B cell (primary cell): ENCODE data around the gene SNRNP70. TPM values are rescaled to one million over a fixed set of nuclear protein-coding genes. Genes with fewer than 3 reads are reported as not detected.

ENCODE experiments used
- ATAC-seq: fragments of 200-7000 bp; cut with Tn5 transposase; one replicate; pipeline ENCODE4 v1.10.0; 2021; ENCODE audit warnings: low read depth, mild to moderate bottlenecking, moderate number of reproducible peaks, moderate library complexity
- CTCF ChIA-PET: fragments of 350-600 bp; sonication (Branson Sonifier 250); formaldehyde crosslinking; loops from one replicate; lab custom pipeline; 2021; ENCODE audit warnings: antibody characterized with exemption, inconsistent platforms; lab: Charles Lee
- POLR2A ChIA-PET: fragments of 350-600 bp; sonication (Branson Sonifier 250); formaldehyde crosslinking; loops from one replicate; lab custom pipeline; 2021; ENCODE audit warnings: antibody characterized with exemption; lab: Charles Lee
- DNase-seq: peaks from one replicate; pipeline ENCODE4 v3.0.0; 2013
- H2AFZ ChIP-seq: 2 replicates; pipeline ENCODE4 v1.6.1; 2012; ENCODE audit warnings: mild to moderate bottlenecking, low read depth, low read length; ENCODE audit not compliant: insufficient read depth, poor library complexity, severe bottlenecking
- H3K27ac ChIP-seq, 2 donors: 1 replicate in 1 of 2; 2 replicates in 1 of 2; pipeline ENCODE4 v1.5.1; 2012 to 2013; ENCODE audit warnings: low read length in 2 of 2, mild to moderate bottlenecking in 2 of 2, moderate library complexity in 1 of 2
- H3K27me3 ChIP-seq, 4 experiments: fragments of 200-600 bp in 1 of 4; sonication (generic) in 1 of 4; replicated peaks in 1 of 4; 1 replicate in 2 of 4; 2 replicates in 2 of 4; pipeline versions ENCODE4 v1.6.1 to v1.7.0; 2013 to 2016; ENCODE audit warnings: low read length in 3 of 4, mild to moderate bottlenecking in 2 of 4, mixed read lengths in 1 of 4, moderate library complexity in 1 of 4; ENCODE audit not compliant: insufficient read depth in 4 of 4, control insufficient read depth in 3 of 4; ENCODE audit errors: control extremely low read depth in 1 of 4
- H3K36me3 ChIP-seq, 2 experiments: replicated peaks in 1 of 2; 1 replicate in 1 of 2; 2 replicates in 1 of 2; pipeline versions ENCODE4 v1.6.1 to v1.7.1; 2013; ENCODE audit warnings: low read length in 1 of 2; ENCODE audit not compliant: insufficient read depth in 2 of 2, control insufficient read depth in 1 of 2; ENCODE audit errors: control extremely low read depth in 1 of 2, extremely low read depth in 1 of 2
- H3K4me1 ChIP-seq, 2 donors: fragments of 200-600 bp in 1 of 2; sonication (generic) in 1 of 2; 1 replicate in 1 of 2; 2 replicates in 1 of 2; pipeline versions ENCODE4 v1.5.1 to v1.6.1; 2013 to 2017; ENCODE audit warnings: low read length in 2 of 2; ENCODE audit not compliant: control insufficient read depth in 2 of 2, insufficient read depth in 2 of 2
- H3K4me2 ChIP-seq: replicated peaks from 2 replicates; pipeline ENCODE3; 2012; ENCODE audit warnings: mild to moderate bottlenecking, low read depth, low read length; ENCODE audit not compliant: poor library complexity, severe bottlenecking
- H3K4me3 ChIP-seq, 5 experiments: fragments of 200-600 bp in 1 of 5; sonication (generic) in 1 of 5; 1 replicate in 3 of 5; 2 replicates in 2 of 5; pipeline versions ENCODE4 v1.5.1 to v1.7.0; 2011 to 2016; ENCODE audit warnings: low read length in 4 of 5, mild to moderate bottlenecking in 4 of 5, low read depth in 2 of 5, control low read depth in 1 of 5, moderate library complexity in 1 of 5; ENCODE audit not compliant: insufficient read depth in 1 of 5; ENCODE audit errors: control extremely low read depth in 1 of 5, extremely low read depth in 1 of 5
- H3K79me2 ChIP-seq: fragments of 200-600 bp; sonication (generic); one replicate; pipeline ENCODE4 v1.6.0; 2016; ENCODE audit warnings: low read length; ENCODE audit not compliant: control insufficient read depth, insufficient read depth
- H3K9ac ChIP-seq: fragments of 200-600 bp; sonication (generic); 2 replicates; pipeline ENCODE4 v1.6.1; 2017; ENCODE audit warnings: mild to moderate bottlenecking, low read length, moderate library complexity
- H3K9me3 ChIP-seq, 3 donors: one replicate each; pipeline versions ENCODE4 v1.6.1 to v1.7.1; 2013; ENCODE audit warnings: low read length in 2 of 3; ENCODE audit not compliant: control insufficient read depth in 2 of 3, insufficient read depth in 1 of 3; ENCODE audit errors: control extremely low read depth in 1 of 3
- H4K20me1 ChIP-seq: 2 replicates; pipeline ENCODE4 v1.6.0; 2012; ENCODE audit warnings: mild to moderate bottlenecking, low read length; ENCODE audit not compliant: insufficient read depth, control insufficient read depth, poor library complexity, severe bottlenecking
- H3K27ac Mint-ChIP-seq: one replicate; pipeline ENCODE4 v1.8.0; 2021; ENCODE audit warnings: mixed read lengths
- H3K27me3 Mint-ChIP-seq: one replicate; pipeline ENCODE4 v1.8.0; 2021; ENCODE audit warnings: mixed read lengths
- H3K4me1 Mint-ChIP-seq: one replicate; pipeline ENCODE4 v1.8.0; 2021; ENCODE audit warnings: mixed read lengths
- H3K4me3 Mint-ChIP-seq: one replicate; pipeline ENCODE4 v1.8.0; 2021; ENCODE audit warnings: mixed read lengths
- H3K9me3 Mint-ChIP-seq: one replicate; pipeline ENCODE4 v1.8.0; 2022; ENCODE audit warnings: mixed read lengths; ENCODE audit not compliant: insufficient read depth
- CTCF ChIP-seq: fragments of 200-600 bp; IDR thresholded peaks from one replicate; pipeline ENCODE4 v1.8.0; 2022; ENCODE audit warnings: antibody characterized with exemption, mild to moderate bottlenecking
- EZH2 ChIP-seq: IDR thresholded peaks from 2 replicates; pipeline ENCODE4 v1.6.1; 2012; ENCODE audit warnings: borderline replicate concordance, low read depth, mild to moderate bottlenecking, moderate library complexity, low read length; ENCODE audit not compliant: insufficient read depth, poor library complexity, severe bottlenecking
- whole genome bisulfite sequencing: methylation state at CpG from one replicate; pipeline ENCODE4 v1.1.5; 2013; ENCODE audit warnings: missing lambda C conversion rate; ENCODE audit not compliant: insufficient coverage; 5-methylcytosine and 5-hydroxymethylcytosine counted together
- intact Hi-C: fragments of 100-400 bp; cut with micrococcal nuclease; formaldehyde crosslinking; loops from one replicate; pipeline ENCODE4 v1.10.0; 2022
- polyA plus RNA-seq: library from polyadenylated mRNA; depleted of rRNA; stranded (reverse); fragments of >200 nt; gene quantifications from 2 replicates; pipeline ENCODE4 v1.2.3, GENCODE V29; 2012
- total RNA-seq, 2 donors: library from RNA; stranded (reverse); fragments of 120-200 nt in 1 of 2; gene quantifications; 1 replicate in 1 of 2; 2 replicates in 1 of 2; pipeline versions ENCODE4 v1.2.3 to v1.2.4, GENCODE V29; 2013 to 2022

Gene SNRNP70
- total and polyA plus RNA-seq, 2 donors (not counting 1 experiment from before 2014, with no cell fraction given), result 598 to 954 TPM

- Histone ChIP-seq H2AFZ (no peak overlapping the region), H3K9ac (no peak overlapping the region), H3K4me2 (no peak overlapping the region), H3K27ac (no peak overlapping the region), H3K4me1 (peaks cover 5 to 11% of the 10 kb centered on the region in 2 donors), H3K36me3 (peaks cover 0 to 37% of the 10 kb centered on the region in 2 experiments), H3K79me2 (no peaks in the 10 kb centered on the region), H3K9me3 (no peaks in the 10 kb centered on the region), H4K20me1 (peaks cover 32% of the 10 kb centered on the region), H3K27me3 (no peaks in the 10 kb centered on the region), H3K4me3 (no peak overlapping the region)
- Mint-ChIP-seq H3K27me3 (no peaks in the 10 kb centered on the region), H3K4me1 (peaks cover 17% of the 10 kb centered on the region), H3K4me3 (no peak overlapping the region), H3K27ac (no peak overlapping the region), H3K9me3 (no peaks in the 10 kb centered on the region)
- ChIA-PET CTCF (interaction anchor here (2.2 kb wide), 1 partner anchor 12 kb away, joined by 8 read pairs; no protein-coding TSS in a partner anchor), POLR2A (no interaction called here)
- TF ChIP-seq EZH2 (no peak), CTCF (no peak)
- DNase-seq (no peak), ATAC-seq (no peak)
- 100% methylated on average over 6 of the region's 8 CpGs for WGBS
- intact Hi-C loops, result loop anchor here (5.0 to 10.0 kb wide), 4 partner anchors 38 to 565 kb away; partner anchors contain the start of genes DBP, GYS1, PRMT1 and RUVBL2
Observed at GRCh38 chr19:49109569-49110233, 24.4 kb downstream of the SNRNP70 start.

- ChIA-PET CTCF (interaction anchor here (0.7 to 2.2 kb wide), 6 partner anchors 10 to 38 kb away, joined by 3 to 8 read pairs (median 5); no protein-coding TSS in a partner anchor), POLR2A (interaction anchor here (0.7 kb wide), 1 partner anchor 417 kb away, joined by 4 read pairs; no protein-coding TSS in a partner anchor)
- peaks cover 27% of the 10 kb centered on the region for H4K20me1 ChIP-seq
- H3K27ac Mint-ChIP-seq, result no peak overlapping the region
- no peak overlapping the region for H3K4me3 ChIP-seq
- no peaks in the 10 kb centered on the region for H3K27me3 Mint-ChIP-seq
- ATAC-seq (no peak), DNase-seq (no peak)
- no peaks in the 10 kb centered on the region for H3K79me2 ChIP-seq
- H3K27ac ChIP-seq, result no peak overlapping the region
- intact Hi-C loops, result loop anchor here (5.0 to 10.0 kb wide), 4 partner anchors 37 to 564 kb away; partner anchors contain the start of genes DBP, GYS1, PRMT1 and RUVBL2
- peaks cover 5 to 17% of the 10 kb centered on the region in 2 donors for H3K4me1 ChIP-seq
- H3K9me3 ChIP-seq, result no peaks in the 10 kb centered on the region
- no peaks in the 10 kb centered on the region for H3K9me3 Mint-ChIP-seq
- H2AFZ ChIP-seq, result no peak overlapping the region
- H3K36me3 ChIP-seq, result peaks cover 0 to 30% of the 10 kb centered on the region in 2 experiments
- H3K4me3 Mint-ChIP-seq, result no peak overlapping the region
- H3K4me1 Mint-ChIP-seq, result peaks cover 18% of the 10 kb centered on the region
- 100% methylated on average over 1 of the region's 3 CpGs for WGBS
- no peak overlapping the region for H3K9ac ChIP-seq
- H3K27me3 ChIP-seq, result no peaks in the 10 kb centered on the region
- no peak for TF ChIP-seq CTCF
- TF ChIP-seq EZH2, result no peak
- no peak overlapping the region for H3K4me2 ChIP-seq
Observed at GRCh38 chr19:49110567-49110966, 25.3 kb downstream of the SNRNP70 start.
